ENCODE data around the gene TFDP2. TPM values are rescaled to one million over a fixed set of nuclear protein-coding genes. Genes with fewer than 3 reads are reported as not detected.

TFDP2 gene
- total and polyA plus RNA-seq, 2 donors (not counting 1 experiment from before 2014, with no cell fraction given): 5.5 to 31.7 TPM

GRCh38 chr3:142004025-142004424 is 145.3 kb downstream of the TFDP2 start:
- no peak for TF ChIP-seq EZH2 (IDR thresholded peaks at IDR 0.05; ENCODE audit: borderline replicate concordance, insufficient read depth, low read depth, low read length, poor library complexity, severe bottlenecking)
- TF ChIP-seq, protein P1, sequence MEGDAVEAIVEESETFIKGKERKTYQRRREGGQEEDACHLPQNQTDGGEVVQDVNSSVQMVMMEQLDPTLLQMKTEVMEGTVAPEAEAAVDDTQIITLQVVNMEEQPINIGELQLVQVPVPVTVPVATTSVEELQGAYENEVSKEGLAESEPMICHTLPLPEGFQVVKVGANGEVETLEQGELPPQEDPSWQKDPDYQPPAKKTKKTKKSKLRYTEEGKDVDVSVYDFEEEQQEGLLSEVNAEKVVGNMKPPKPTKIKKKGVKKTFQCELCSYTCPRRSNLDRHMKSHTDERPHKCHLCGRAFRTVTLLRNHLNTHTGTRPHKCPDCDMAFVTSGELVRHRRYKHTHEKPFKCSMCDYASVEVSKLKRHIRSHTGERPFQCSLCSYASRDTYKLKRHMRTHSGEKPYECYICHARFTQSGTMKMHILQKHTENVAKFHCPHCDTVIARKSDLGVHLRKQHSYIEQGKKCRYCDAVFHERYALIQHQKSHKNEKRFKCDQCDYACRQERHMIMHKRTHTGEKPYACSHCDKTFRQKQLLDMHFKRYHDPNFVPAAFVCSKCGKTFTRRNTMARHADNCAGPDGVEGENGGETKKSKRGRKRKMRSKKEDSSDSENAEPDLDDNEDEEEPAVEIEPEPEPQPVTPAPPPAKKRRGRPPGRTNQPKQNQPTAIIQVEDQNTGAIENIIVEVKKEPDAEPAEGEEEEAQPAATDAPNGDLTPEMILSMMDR (IDR thresholded peaks at IDR 0.05): no peak
- Mint-ChIP-seq H3K27ac (no peak overlapping the region), H3K9me3 (ENCODE audit: insufficient read depth) (no peaks in the 10 kb centered on the region), H3K4me3 (no peak overlapping the region), H3K4me1 (no peaks in the 10 kb centered on the region), H3K27me3 (no peaks in the 10 kb centered on the region)
- intact Hi-C loops (cut with micrococcal nuclease): no loop called here
- H3K4me3 ChIP-seq (ENCODE audit: control extremely low read depth in 1 of 5, extremely low read depth in 1 of 5, insufficient read depth in 1 of 5, low read depth in 2 of 5, low read length in 4 of 5): no peak overlapping the region
- no peak overlapping the region for H3K4me2 ChIP-seq (replicated peaks; ENCODE audit: low read depth, low read length, poor library complexity, severe bottlenecking)
- ATAC-seq (ENCODE audit: low read depth) (no peak), DNase-seq (no peak)
- H3K27ac ChIP-seq (ENCODE audit: low read length in 2 of 2): no peak overlapping the region
- H3K4me1 ChIP-seq (ENCODE audit: control insufficient read depth in 2 of 2, insufficient read depth in 2 of 2, low read length in 2 of 2): no peaks in the 10 kb centered on the region
- no peaks in the 10 kb centered on the region for H4K20me1 ChIP-seq (ENCODE audit: control insufficient read depth, insufficient read depth, low read length, poor library complexity, severe bottlenecking)
- H3K27me3 ChIP-seq (replicated peaks in 1 of 4; ENCODE audit: control extremely low read depth in 1 of 4, control insufficient read depth in 3 of 4, insufficient read depth in 4 of 4, low read length in 3 of 4): no peaks in the 10 kb centered on the region
- ChIA-PET CTCF (no interaction called here), POLR2A (no interaction called here)
- H3K9ac ChIP-seq (ENCODE audit: low read length): no peak overlapping the region
- peaks cover 17% of the 10 kb centered on the region for H3K79me2 ChIP-seq (ENCODE audit: control insufficient read depth, insufficient read depth, low read length)
- peaks cover 0 to 5% of the 10 kb centered on the region in 2 experiments for H3K36me3 ChIP-seq (replicated peaks in 1 of 2; ENCODE audit: control extremely low read depth in 1 of 2, control insufficient read depth in 1 of 2, extremely low read depth in 1 of 2, insufficient read depth in 2 of 2, low read length in 1 of 2)
- no peak overlapping the region for H2AFZ ChIP-seq (ENCODE audit: insufficient read depth, low read depth, low read length, poor library complexity, severe bottlenecking)
- no peaks in the 10 kb centered on the region for H3K9me3 ChIP-seq (ENCODE audit: control extremely low read depth in 1 of 3, control insufficient read depth in 2 of 3, insufficient read depth in 1 of 3, low read length in 2 of 3)

GRCh38 chr3:142003291-142003690 is 146.1 kb downstream of the TFDP2 start:
- H3K27me3 Mint-ChIP-seq: no peaks in the 10 kb centered on the region
- Histone ChIP-seq H3K4me1 (ENCODE audit: control insufficient read depth in 2 of 2, insufficient read depth in 2 of 2, low read length in 2 of 2) (no peaks in the 10 kb centered on the region), H2AFZ (ENCODE audit: insufficient read depth, low read depth, low read length, poor library complexity, severe bottlenecking) (no peak overlapping the region), H3K36me3 (replicated peaks in 1 of 2; ENCODE audit: control extremely low read depth in 1 of 2, control insufficient read depth in 1 of 2, extremely low read depth in 1 of 2, insufficient read depth in 2 of 2, low read length in 1 of 2) (peaks cover 0 to 5% of the 10 kb centered on the region in 2 experiments), H3K79me2 (ENCODE audit: control insufficient read depth, insufficient read depth, low read length) (peaks cover 16% of the 10 kb centered on the region), H4K20me1 (ENCODE audit: control insufficient read depth, insufficient read depth, low read length, poor library complexity, severe bottlenecking) (no peaks in the 10 kb centered on the region), H3K4me3 (ENCODE audit: control extremely low read depth in 1 of 5, extremely low read depth in 1 of 5, insufficient read depth in 1 of 5, low read depth in 2 of 5, low read length in 4 of 5) (no peak overlapping the region), H3K9ac (ENCODE audit: low read length) (no peak overlapping the region), H3K27me3 (replicated peaks in 1 of 4; ENCODE audit: control extremely low read depth in 1 of 4, control insufficient read depth in 3 of 4, insufficient read depth in 4 of 4, low read length in 3 of 4) (no peaks in the 10 kb centered on the region), H3K27ac (ENCODE audit: low read length in 2 of 2) (no peak overlapping the region), H3K9me3 (ENCODE audit: control extremely low read depth in 1 of 3, control insufficient read depth in 2 of 3, insufficient read depth in 1 of 3, low read length in 2 of 3) (no peaks in the 10 kb centered on the region), H3K4me2 (replicated peaks; ENCODE audit: low read depth, low read length, poor library complexity, severe bottlenecking) (no peak overlapping the region)
- CTCF ChIA-PET: no interaction called here
- POLR2A ChIA-PET: no interaction called here
- ATAC-seq (ENCODE audit: low read depth) (no peak), DNase-seq (no peak)
- no peak overlapping the region for H3K27ac Mint-ChIP-seq
- H3K4me1 Mint-ChIP-seq: no peaks in the 10 kb centered on the region
- no peaks in the 10 kb centered on the region for H3K9me3 Mint-ChIP-seq (ENCODE audit: insufficient read depth)
- intact Hi-C loops (cut with micrococcal nuclease): no loop called here
- no peak overlapping the region for H3K4me3 Mint-ChIP-seq
- no peak for TF ChIP-seq EZH2 (IDR thresholded peaks at IDR 0.05; ENCODE audit: borderline replicate concordance, insufficient read depth, low read depth, low read length, poor library complexity, severe bottlenecking)
- TF ChIP-seq, protein P1 (IDR thresholded peaks at IDR 0.05): no peak
- WGBS (ENCODE audit: insufficient coverage): 100% methylated on average over 2 of the region's 3 CpGs
